Measurements from ENCODE around the gene USP35.
"Not testable (repeated sequence)": the region's sequence is repeated elsewhere in the genome, so short reads cannot be mapped to it uniquely, and the experiment has no call there.

USP35 gene

GRCh38 chr11:78170874-78171549 lies 17.7 kb upstream of the USP35 start:
- H3K9me3 ChIP-seq (ENCODE audit: insufficient read depth, low read depth, low read length) = no peaks in the 10 kb centered on the region
- H3K9ac ChIP-seq (ENCODE audit: low read depth, low read length) = no peak overlapping the region; the same call in 1 of the 2 replicates
- no peaks in the 10 kb centered on the region for H3K27me3 ChIP-seq (ENCODE audit: insufficient read depth, low read length)
- no peaks in the 10 kb centered on the region for H3K36me3 ChIP-seq (ENCODE audit: insufficient read depth, low read depth, low read length)
- no peak overlapping the region for H3K27ac ChIP-seq (ENCODE audit: low read length)
- no peaks in the 10 kb centered on the region for H3K4me1 ChIP-seq (ENCODE audit: insufficient read depth, low read length)
- no peak overlapping the region for H3K4me3 ChIP-seq (ENCODE audit: low read length)

GRCh38 chr11:78171951-78172350 lies 16.8 kb upstream of the USP35 start:
- Histone ChIP-seq H3K4me1 (ENCODE audit: insufficient read depth, low read length) (no peaks in the 10 kb centered on the region), H3K36me3 (ENCODE audit: insufficient read depth, low read depth, low read length) (no peaks in the 10 kb centered on the region), H3K27ac (ENCODE audit: low read length) (no peak overlapping the region), H3K4me3 (ENCODE audit: low read length) (no peak overlapping the region), H3K9ac (ENCODE audit: low read depth, low read length) (no peak overlapping the region), H3K27me3 (ENCODE audit: insufficient read depth, low read length) (no peaks in the 10 kb centered on the region), H3K9me3 (ENCODE audit: insufficient read depth, low read depth, low read length) (no peaks in the 10 kb centered on the region)

- H3K4me3 ChIP-seq (ENCODE audit: low read length); H3K9ac ChIP-seq (ENCODE audit: low read depth, low read length); H3K27ac ChIP-seq (ENCODE audit: low read length); H3K36me3 ChIP-seq (ENCODE audit: insufficient read depth, low read depth, low read length); H3K9me3 ChIP-seq (ENCODE audit: insufficient read depth, low read depth, low read length); H3K4me1 ChIP-seq (ENCODE audit: insufficient read depth, low read length); H3K27me3 ChIP-seq (ENCODE audit: insufficient read depth, low read length): not testable (repeated sequence)
These were observed 12.9 kb upstream of the USP35 start for GRCh38 chr11:78175862-78176261.

GRCh38 chr11:78176605-78177141 lies 12.0 kb upstream of the USP35 start:
- Histone ChIP-seq H3K36me3 (ENCODE audit: insufficient read depth, low read depth, low read length) (no peaks in the 10 kb centered on the region), H3K27me3 (ENCODE audit: insufficient read depth, low read length) (no peaks in the 10 kb centered on the region), H3K27ac (ENCODE audit: low read length) (no peak overlapping the region), H3K4me1 (ENCODE audit: insufficient read depth, low read length) (no peaks in the 10 kb centered on the region), H3K9ac (ENCODE audit: low read depth, low read length) (no peak overlapping the region), H3K4me3 (ENCODE audit: low read length) (no peak overlapping the region), H3K9me3 (ENCODE audit: insufficient read depth, low read depth, low read length) (no peaks in the 10 kb centered on the region)

- H3K4me3 ChIP-seq (ENCODE audit: low read length) = no peak overlapping the region
- no peak overlapping the region for H3K27ac ChIP-seq (ENCODE audit: low read length)
- no peaks in the 10 kb centered on the region for H3K9me3 ChIP-seq (ENCODE audit: insufficient read depth, low read depth, low read length)
- H3K4me1 ChIP-seq (ENCODE audit: insufficient read depth, low read length) = no peaks in the 10 kb centered on the region
- no peaks in the 10 kb centered on the region for H3K36me3 ChIP-seq (ENCODE audit: insufficient read depth, low read depth, low read length)
- H3K27me3 ChIP-seq (ENCODE audit: insufficient read depth, low read length) = no peaks in the 10 kb centered on the region
- H3K9ac ChIP-seq (ENCODE audit: low read depth, low read length) = no peak overlapping the region
These were observed 11.5 kb upstream of the USP35 start for GRCh38 chr11:78177216-78177615.

GRCh38 chr11:78179459-78180071 lies 9.2 kb upstream of the USP35 start:
- Histone ChIP-seq H3K4me1 (ENCODE audit: insufficient read depth, low read length) (no peaks in the 10 kb centered on the region), H3K9ac (ENCODE audit: low read depth, low read length) (no peak overlapping the region), H3K27me3 (ENCODE audit: insufficient read depth, low read length) (no peaks in the 10 kb centered on the region), H3K36me3 (ENCODE audit: insufficient read depth, low read depth, low read length) (no peaks in the 10 kb centered on the region), H3K9me3 (ENCODE audit: insufficient read depth, low read depth, low read length) (no peaks in the 10 kb centered on the region), H3K4me3 (ENCODE audit: low read length) (no peak overlapping the region), H3K27ac (ENCODE audit: low read length) (no peak overlapping the region)

GRCh38 chr11:78180751-78181150 lies 8.0 kb upstream of the USP35 start:
- no peak overlapping the region for H3K27ac ChIP-seq (ENCODE audit: low read length)
- no peaks in the 10 kb centered on the region for H3K27me3 ChIP-seq (ENCODE audit: insufficient read depth, low read length)
- H3K36me3 ChIP-seq (ENCODE audit: insufficient read depth, low read depth, low read length) = no peaks in the 10 kb centered on the region
- H3K9ac ChIP-seq (ENCODE audit: low read depth, low read length) = no peak overlapping the region
- H3K9me3 ChIP-seq (ENCODE audit: insufficient read depth, low read depth, low read length) = no peaks in the 10 kb centered on the region
- H3K4me1 ChIP-seq (ENCODE audit: insufficient read depth, low read length) = no peaks in the 10 kb centered on the region
- no peak overlapping the region for H3K4me3 ChIP-seq (ENCODE audit: low read length)

GRCh38 chr11:78181185-78181584 lies 7.5 kb upstream of the USP35 start:
- Histone ChIP-seq H3K27ac (ENCODE audit: low read length) (no peak overlapping the region), H3K36me3 (ENCODE audit: insufficient read depth, low read depth, low read length) (no peaks in the 10 kb centered on the region), H3K27me3 (ENCODE audit: insufficient read depth, low read length) (no peaks in the 10 kb centered on the region), H3K9me3 (ENCODE audit: insufficient read depth, low read depth, low read length) (no peaks in the 10 kb centered on the region), H3K4me1 (ENCODE audit: insufficient read depth, low read length) (no peaks in the 10 kb centered on the region), H3K4me3 (ENCODE audit: low read length) (no peak overlapping the region), H3K9ac (ENCODE audit: low read depth, low read length) (no peak overlapping the region)

- Histone ChIP-seq H3K9me3 (ENCODE audit: insufficient read depth, low read depth, low read length) (no peaks in the 10 kb centered on the region), H3K4me1 (ENCODE audit: insufficient read depth, low read length) (peaks cover 5% of the 10 kb centered on the region; the same call in 1 of the 2 replicates), H3K27ac (ENCODE audit: low read length) (no peak overlapping the region), H3K9ac (ENCODE audit: low read depth, low read length) (peak overlapping the region; percentile 61; the same call in 1 of the 2 replicates), H3K36me3 (ENCODE audit: insufficient read depth, low read depth, low read length) (no peaks in the 10 kb centered on the region), H3K27me3 (ENCODE audit: insufficient read depth, low read length) (peaks cover 8% of the 10 kb centered on the region), H3K4me3 (ENCODE audit: low read length) (peak overlapping the region; percentile 83)
These were observed 1.1 kb upstream of the USP35 start for GRCh38 chr11:78187366-78188285.

- H3K9me3 ChIP-seq (ENCODE audit: insufficient read depth, low read depth, low read length) = no peaks in the 10 kb centered on the region
- H3K4me1 ChIP-seq (ENCODE audit: insufficient read depth, low read length) = peaks cover 5% of the 10 kb centered on the region; the same call in 1 of the 2 replicates
- peak overlapping the region; percentile 83 for H3K4me3 ChIP-seq (ENCODE audit: low read length)
- no peaks in the 10 kb centered on the region for H3K36me3 ChIP-seq (ENCODE audit: insufficient read depth, low read depth, low read length)
- H3K27ac ChIP-seq (ENCODE audit: low read length) = no peak overlapping the region
- H3K9ac ChIP-seq (ENCODE audit: low read depth, low read length) = peak overlapping the region; percentile 66; the same call in 1 of the 2 replicates
- H3K27me3 ChIP-seq (ENCODE audit: insufficient read depth, low read length) = peaks cover 8% of the 10 kb centered on the region
These were observed 530 bp downstream of the USP35 start for GRCh38 chr11:78189174-78189724.

GRCh38 chr11:78189851-78190250 lies 1.1 kb downstream of the USP35 start:
- H3K9me3 ChIP-seq (ENCODE audit: insufficient read depth, low read depth, low read length) = no peaks in the 10 kb centered on the region
- H3K36me3 ChIP-seq (ENCODE audit: insufficient read depth, low read depth, low read length) = no peaks in the 10 kb centered on the region
- H3K4me3 ChIP-seq (ENCODE audit: low read length) = peak overlapping the region; percentile 83; the same call in 1 of the 2 replicates
- H3K27ac ChIP-seq (ENCODE audit: low read length) = no peak overlapping the region
- peaks cover 8% of the 10 kb centered on the region for H3K27me3 ChIP-seq (ENCODE audit: insufficient read depth, low read length)
- peaks cover 5% of the 10 kb centered on the region; the same call in 1 of the 2 replicates for H3K4me1 ChIP-seq (ENCODE audit: insufficient read depth, low read length)
- no peak overlapping the region for H3K9ac ChIP-seq (ENCODE audit: low read depth, low read length)

All from iPS-20b (cell line).